ENCODE data around the gene GIGYF2.
"Not testable (repeated sequence)": the region's sequence is repeated elsewhere in the genome, so short reads cannot be mapped to it uniquely, and the experiment has no call there.

The GIGYF2 gene

DNA sequence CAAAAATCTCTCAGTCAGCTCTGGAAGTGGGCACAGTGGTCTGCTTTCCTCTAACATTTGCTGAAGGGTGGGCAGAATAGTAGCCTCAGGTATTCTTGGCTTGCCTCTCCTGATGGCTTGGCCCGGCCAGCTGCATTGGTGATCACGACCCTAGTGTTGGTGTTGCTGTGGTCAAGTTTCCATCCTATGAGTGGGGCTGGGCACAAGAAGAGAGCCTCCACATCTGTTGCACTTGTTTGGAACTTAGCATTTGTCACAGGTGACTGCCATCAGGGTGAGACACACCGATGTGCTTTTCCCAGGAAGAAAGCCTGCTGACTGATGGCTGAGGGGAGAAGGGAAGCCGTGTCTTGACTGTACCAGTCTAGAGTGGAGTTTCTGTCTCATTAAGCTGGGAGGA lies 139.8 kb downstream of the GIGYF2 start:
- DNase-seq (ENCODE audit: low read depth) = no peak
- TF ChIP-seq, protein P1, sequence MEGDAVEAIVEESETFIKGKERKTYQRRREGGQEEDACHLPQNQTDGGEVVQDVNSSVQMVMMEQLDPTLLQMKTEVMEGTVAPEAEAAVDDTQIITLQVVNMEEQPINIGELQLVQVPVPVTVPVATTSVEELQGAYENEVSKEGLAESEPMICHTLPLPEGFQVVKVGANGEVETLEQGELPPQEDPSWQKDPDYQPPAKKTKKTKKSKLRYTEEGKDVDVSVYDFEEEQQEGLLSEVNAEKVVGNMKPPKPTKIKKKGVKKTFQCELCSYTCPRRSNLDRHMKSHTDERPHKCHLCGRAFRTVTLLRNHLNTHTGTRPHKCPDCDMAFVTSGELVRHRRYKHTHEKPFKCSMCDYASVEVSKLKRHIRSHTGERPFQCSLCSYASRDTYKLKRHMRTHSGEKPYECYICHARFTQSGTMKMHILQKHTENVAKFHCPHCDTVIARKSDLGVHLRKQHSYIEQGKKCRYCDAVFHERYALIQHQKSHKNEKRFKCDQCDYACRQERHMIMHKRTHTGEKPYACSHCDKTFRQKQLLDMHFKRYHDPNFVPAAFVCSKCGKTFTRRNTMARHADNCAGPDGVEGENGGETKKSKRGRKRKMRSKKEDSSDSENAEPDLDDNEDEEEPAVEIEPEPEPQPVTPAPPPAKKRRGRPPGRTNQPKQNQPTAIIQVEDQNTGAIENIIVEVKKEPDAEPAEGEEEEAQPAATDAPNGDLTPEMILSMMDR (IDR thresholded peaks at IDR 0.05; ENCODE audit: control insufficient read depth, extremely low read depth, insufficient read depth) = no peak
- no peak overlapping the region for H3K4me3 ChIP-seq (ENCODE audit: low read depth, low read length)

DNA sequence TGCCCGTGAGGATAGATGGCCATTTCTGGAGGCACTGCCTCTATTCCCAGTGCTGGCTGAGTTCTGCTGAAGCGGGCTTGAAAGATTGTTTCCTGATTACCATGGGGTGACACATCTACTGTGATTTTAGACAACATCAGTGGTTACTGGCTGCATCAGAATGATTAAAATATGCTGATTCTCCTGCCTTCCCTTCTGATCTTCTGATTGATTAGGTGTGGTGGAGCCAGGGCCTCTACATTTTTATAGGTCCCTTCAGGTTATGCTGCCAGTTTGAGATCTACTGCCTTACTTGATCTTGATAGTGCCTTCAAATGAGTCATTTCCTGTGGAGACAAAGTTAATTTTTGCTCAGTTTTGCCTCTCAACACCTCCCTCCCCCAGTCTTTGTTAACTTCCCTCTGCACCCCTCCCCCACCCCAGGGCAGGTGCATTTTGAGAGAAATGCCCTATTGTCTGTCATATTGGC lies 141.3 kb downstream of the GIGYF2 start:
- TF ChIP-seq, protein P1 (IDR thresholded peaks at IDR 0.05; ENCODE audit: control insufficient read depth, extremely low read depth, insufficient read depth) = no peak
- no peak overlapping the region for H3K4me3 ChIP-seq (ENCODE audit: low read depth, low read length)
- no peak for DNase-seq (ENCODE audit: low read depth)

DNA sequence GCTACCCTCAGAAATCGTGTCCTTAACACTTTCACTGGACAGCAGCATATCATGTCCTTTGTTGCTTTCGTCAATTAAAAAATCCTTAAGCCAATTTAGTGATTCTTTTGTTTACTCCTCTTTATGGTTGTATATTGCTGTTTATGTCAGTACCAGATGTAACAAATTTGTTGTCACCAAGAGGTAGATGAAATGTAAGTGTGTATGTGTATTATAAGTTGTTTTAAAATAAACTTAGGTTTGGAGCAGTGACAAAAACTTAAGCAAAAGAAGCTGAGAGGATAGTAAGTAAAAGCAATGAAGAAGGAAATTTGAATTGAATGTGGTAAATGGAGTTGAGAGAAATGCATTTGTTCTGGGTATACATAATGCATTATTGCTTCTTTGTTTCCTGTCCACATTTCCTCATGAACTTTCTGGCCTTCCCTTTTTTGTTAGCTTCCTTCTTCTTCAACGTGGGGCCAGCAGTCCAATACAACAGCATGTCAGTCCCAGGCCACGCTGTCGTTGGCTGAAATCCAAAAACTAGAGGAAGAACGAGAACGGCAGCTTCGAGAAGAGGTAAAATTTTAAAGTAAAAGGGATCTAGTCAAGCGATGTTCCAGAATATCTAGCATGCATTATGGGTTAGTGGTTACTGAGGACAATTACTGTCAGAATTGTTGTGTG lies 142.4 kb downstream of the GIGYF2 start:
- TF ChIP-seq, protein P1 (IDR thresholded peaks at IDR 0.05; ENCODE audit: control insufficient read depth, extremely low read depth, insufficient read depth) = no peak
- DNase-seq (ENCODE audit: low read depth) = peak; percentile 48
- H3K4me3 ChIP-seq (ENCODE audit: low read depth, low read length) = no peak overlapping the region

DNA sequence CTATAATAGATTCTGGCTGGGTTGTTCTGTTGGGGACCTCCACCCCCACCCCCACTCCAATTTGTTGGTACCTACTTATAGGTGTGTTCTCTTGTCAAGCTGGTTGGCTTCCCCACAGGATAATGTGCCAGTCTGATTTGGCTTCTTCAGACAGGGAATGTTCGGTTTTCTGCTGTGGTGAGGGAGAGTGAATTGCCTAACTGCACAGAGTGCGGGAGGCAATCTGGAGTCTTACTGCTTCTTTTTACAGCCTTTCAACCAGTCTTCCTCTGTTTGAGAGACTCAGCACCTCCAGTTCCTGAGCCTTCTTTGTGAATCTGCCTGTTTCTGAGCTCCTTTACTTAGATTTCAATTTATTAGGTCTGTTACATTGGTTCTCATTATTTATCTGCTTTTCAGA lies 145.6 kb downstream of the GIGYF2 start:
- no peak overlapping the region for H3K4me3 ChIP-seq (ENCODE audit: low read depth, low read length)
- no peak for DNase-seq (ENCODE audit: low read depth)
- TF ChIP-seq, protein P1 (IDR thresholded peaks at IDR 0.05; ENCODE audit: control insufficient read depth, extremely low read depth, insufficient read depth) = no peak

DNA sequence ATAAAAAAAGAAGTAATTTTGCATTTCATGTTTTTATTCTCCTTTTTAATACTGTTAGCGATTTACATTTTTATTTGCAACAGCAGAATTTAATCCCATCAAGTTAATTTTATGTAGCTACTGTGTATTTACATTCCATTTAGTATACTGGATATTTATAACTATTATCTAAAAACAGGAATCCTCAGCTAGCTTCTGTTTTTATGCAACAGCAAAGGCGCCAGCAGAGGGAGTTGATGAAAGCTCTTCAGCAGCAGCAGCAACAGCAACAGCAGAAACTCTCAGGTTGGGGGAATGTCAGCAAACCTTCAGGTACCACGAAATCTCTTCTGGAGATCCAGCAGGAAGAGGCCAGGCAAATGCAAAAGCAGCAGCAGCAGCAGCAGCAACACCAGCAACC lies 146.7 kb downstream of the GIGYF2 start:
- no peak overlapping the region for H3K4me3 ChIP-seq (ENCODE audit: low read depth, low read length)
- TF ChIP-seq, protein P1 (IDR thresholded peaks at IDR 0.05; ENCODE audit: control insufficient read depth, extremely low read depth, insufficient read depth) = no peak
- DNase-seq (ENCODE audit: low read depth) = no peak

DNA sequence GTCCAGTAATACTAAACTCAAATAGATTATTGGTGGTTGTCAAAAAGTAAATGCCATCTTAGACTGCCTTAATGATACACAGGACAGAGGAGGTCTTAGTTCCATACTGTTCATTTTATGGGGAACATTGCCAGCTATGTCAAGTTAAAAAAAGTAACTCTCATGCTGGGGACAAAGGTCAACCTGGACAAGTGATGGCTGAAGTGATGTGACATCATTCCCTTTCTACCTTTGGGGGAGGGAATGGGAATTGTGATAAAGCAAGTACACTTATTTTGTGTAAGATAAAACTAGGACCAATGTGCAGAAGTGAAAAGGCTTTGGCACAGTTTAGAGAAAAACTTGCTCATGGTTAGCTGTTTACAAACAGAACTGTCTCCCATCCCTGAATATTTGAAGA lies 148.9 kb downstream of the GIGYF2 start:
- no peak overlapping the region for H3K4me3 ChIP-seq (ENCODE audit: low read depth, low read length)
- TF ChIP-seq, protein P1 (IDR thresholded peaks at IDR 0.05; ENCODE audit: control insufficient read depth, extremely low read depth, insufficient read depth) = no peak
- DNase-seq (ENCODE audit: low read depth) = no peak

DNA sequence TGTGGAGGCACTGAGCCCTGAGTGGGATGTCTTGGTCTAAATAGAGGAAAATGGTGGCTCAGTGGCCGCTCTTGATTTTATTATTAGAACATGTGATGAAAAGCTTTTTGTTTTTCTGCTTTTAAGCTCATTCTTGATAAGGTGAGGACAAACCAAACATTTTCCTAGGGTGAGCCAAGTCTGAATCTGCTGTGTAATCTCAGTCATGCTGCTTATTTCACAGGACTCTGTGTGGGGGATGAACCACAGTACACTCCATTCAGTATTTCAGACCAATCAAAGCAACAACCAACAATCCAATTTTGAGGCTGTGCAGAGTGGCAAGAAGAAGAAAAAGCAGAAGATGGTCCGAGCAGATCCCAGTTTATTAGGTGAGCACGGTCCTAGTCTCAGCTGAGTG lies 152.9 kb downstream of the GIGYF2 start:
- H3K4me3 ChIP-seq (ENCODE audit: low read depth, low read length) = no peak overlapping the region
- DNase-seq (ENCODE audit: low read depth) = no peak
- TF ChIP-seq, protein P1 (IDR thresholded peaks at IDR 0.05; ENCODE audit: control insufficient read depth, extremely low read depth, insufficient read depth) = no peak

DNA sequence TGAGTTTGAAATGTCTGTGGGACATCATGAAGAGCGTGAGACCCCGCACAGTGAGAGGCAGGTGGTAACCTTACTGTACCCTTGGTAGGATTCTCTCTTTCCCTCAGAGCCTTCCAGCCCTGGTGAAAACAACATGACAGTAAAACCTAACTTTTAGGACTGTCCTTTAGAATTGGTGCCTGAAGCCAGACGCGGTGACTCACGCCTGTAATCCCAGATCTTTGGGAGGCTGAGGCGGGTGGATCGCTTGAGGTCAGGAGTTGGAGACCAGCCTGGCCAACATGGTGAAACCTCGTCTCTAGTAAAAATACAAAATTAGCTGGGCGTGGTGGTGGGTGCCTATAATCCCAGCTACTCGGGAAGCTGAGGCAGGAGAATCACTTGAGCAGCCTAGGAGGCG lies 154.9 kb downstream of the GIGYF2 start:
- DNase-seq (ENCODE audit: low read depth); H3K4me3 ChIP-seq (ENCODE audit: low read depth, low read length): not testable (repeated sequence)

Measured in LNCaP clone FGC (cell line).